Stimulated activated CD8-positive, alpha-beta memory T cell treated with anti-CD3 and anti-CD28 coated beads, Interleukin-12 subunit alpha, Interleukin-12 subunit beta, amount 100 ng/mL, for 24 hours (primary cell): ENCODE measurements around the gene NAT10.
"Not testable (repeated sequence)": the region's sequence is repeated elsewhere in the genome, so short reads cannot be mapped to it uniquely, and the experiment has no call there.

ENCODE experiments used
- DNase-seq: peaks from one replicate; pipeline ENCODE4 v3.0.0-alpha.2; 2020; ENCODE audit errors: extremely low read depth

Gene NAT10

DNA sequence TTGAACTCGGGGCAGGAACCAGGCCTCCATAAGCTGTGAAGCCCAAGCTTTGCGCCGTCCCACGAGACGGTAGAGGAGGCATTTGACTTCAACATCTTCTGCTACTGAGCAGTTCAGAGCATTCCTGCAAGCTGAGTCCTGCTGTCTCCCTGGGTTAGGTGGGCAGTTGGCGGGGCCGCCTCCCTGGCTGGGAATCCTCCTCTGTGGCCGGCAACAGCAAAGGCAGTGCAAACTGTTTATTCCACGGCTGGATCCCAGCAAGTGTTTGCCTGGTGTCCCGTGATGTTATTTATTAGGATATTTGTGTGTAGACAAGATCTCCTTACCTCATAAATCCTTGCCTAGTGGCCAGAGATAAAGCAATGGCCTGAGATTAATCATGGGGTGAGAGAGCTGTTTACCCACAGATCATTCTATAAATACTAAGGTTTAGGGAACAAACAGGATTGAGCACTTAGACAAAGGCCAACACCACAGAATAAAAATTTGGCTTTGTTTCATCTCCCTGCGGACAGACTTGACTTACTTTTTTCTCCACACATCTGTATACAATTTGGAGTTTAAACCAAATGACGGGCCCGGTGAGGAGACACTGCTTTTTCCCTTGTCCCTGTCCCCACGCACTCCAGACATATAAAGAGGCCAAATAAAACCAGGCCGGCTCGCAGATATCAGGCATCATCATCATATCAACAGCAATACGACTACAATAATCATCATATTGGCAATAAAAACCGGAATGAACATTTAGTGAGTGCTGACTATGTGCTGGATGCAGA is 63.4 kb downstream of the NAT10 start:
- no peak for DNase-seq

DNA sequence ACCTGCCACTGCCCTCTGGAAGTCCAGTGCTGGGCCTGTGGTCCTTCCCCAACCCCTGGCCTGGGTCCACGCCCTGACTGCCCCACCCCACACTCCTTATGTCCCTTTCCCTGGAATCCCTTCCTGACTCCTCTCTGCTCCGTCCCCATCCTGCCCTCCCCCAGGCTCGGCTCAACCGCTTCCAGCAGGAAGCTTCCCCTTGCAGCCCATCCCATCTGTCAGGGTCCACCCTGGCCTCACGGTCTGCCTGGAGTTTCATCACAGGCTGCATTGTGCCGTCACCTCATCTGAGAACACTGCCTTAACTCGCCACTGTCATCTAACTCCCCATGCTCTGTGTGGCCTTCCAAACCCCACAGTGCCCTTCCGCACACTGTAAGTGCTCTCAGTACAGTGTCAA is 64.3 kb downstream of the NAT10 start:
- no peak for DNase-seq

GRCh38 chr11:34173050-34173449 is 67.6 kb downstream of the NAT10 start:
- no peak for DNase-seq

GRCh38 chr11:34174412-34175041 is 69.1 kb downstream of the NAT10 start:
- DNase-seq, result peak; percentile 64

- DNase-seq, result no peak
Observed at GRCh38 chr11:34175284-34176019, 70.0 kb downstream of the NAT10 start.

DNA sequence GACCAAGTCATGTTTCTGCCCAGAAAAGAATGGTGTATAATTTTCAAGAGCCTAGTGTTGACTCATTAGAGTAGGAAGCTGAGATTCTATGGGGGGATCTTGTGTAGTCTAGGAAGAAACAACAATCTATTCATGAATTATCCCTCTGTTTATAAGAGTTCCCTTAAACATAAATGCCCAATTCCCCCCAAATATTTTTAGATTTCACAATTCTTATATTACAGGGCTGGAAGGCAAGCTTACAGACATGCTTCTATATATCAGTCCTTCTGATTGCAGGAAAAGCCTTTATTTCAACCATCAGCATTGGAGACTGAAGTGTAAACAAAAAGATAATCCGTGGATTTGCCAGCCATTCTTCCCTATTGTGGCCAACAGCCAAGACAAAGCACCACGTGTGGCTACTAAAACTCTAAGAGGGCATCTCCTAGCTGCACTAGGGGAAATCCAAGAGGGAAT is 71.4 kb downstream of the NAT10 start:
- no peak for DNase-seq

DNA sequence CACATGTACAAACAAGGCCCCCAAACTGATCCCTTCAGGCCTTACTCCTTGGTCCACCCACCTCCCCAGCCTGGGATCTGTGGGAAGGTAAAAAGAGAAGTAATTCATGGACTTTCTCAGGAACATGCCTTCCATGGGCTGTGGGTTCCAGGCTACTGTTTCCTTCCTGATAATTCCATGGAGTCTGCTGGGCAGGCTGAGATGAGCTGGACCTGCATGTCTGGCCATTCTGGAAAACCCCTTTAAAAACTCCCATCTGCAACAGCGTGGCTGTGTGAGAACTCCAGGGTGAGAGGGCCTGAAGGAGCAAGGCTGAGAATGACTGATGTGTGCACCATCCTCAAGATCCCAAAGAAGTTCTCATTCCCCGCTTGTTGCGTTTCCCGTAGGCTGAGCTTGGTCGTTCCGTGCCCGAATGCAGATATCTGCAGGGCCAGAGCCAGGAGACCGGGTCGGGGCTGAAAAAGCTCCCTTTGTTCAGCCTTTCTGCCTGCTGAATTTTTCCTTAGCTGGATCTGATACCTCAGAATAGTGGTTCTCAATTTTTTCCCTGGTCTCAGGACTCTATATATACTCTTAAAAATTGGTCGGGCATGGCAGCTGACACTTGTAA is 72.9 kb downstream of the NAT10 start:
- DNase-seq, result no peak

DNA sequence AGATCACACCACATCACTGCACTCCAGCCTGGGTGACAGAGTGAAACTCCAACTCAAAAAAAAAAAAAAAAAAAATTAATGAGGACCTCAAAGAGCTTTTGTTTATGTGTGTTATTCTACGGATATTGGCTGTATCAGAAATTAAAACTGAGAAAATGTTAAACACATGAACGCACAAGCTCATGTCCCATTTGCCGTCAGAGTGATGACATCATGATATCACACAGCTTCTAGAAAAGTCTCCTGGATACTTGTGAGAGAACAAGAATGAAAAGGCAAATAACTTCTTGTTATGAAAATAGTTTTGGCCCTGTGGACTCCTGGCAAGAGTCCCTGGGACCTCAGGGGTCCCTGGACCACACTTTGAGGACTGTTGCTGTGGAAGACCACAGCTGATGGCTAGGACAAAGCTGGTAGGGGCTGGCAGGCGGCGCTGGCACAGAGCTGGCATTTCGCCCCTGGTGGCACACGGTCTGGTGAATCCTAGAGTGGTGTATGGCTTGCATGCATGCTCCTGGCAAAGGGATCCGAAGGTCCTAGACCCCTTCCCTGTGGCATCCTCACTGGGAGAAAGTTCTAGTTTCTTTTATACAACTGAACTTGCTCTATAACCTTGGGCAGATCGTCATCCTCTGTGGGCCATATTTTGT is 73.7 kb downstream of the NAT10 start:
- DNase-seq, result no peak

- DNase-seq, result no peak
Observed at GRCh38 chr11:34180040-34180813, 74.8 kb downstream of the NAT10 start.

GRCh38 chr11:34180814-34181165 is 75.4 kb downstream of the NAT10 start:
- DNase-seq, result not testable (repeated sequence)

GRCh38 chr11:34181251-34181650 is 75.8 kb downstream of the NAT10 start:
- no peak for DNase-seq

DNA sequence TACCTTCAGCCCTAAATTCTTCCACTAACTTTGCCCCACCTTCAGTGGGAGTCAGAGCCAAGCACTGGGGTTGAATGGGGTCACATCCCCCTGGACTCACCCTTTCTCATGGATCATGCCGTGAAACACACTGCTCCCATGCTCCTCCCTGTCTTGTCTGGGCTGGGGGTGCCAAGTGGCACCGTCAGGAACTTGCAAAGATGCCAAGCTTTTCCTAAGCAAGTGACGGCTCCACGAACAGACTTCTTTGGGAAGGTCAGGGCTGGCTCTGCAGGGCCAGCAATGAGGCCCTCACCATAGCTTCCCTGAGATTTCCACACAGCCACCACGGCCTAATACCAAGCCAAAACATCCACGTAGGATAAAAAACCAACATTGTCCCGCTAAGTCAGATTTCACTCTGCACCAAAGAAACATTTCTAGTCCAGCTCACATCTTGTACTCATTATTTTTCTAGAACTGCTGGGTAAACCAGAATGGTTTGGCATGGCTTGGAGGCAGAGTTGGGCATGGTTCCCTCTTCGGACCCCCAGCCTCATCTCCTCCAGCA is 76.5 kb downstream of the NAT10 start:
- DNase-seq, result no peak

- no peak for DNase-seq
Observed at GRCh38 chr11:34182425-34182824, 77.0 kb downstream of the NAT10 start.

- DNase-seq, result no peak
Observed at GRCh38 chr11:34182921-34183685, 77.7 kb downstream of the NAT10 start.

- no peak for DNase-seq
Observed at GRCh38 chr11:34183848-34184391, 78.5 kb downstream of the NAT10 start.

- no peak for DNase-seq
Observed at GRCh38 chr11:34184505-34185015, 79.1 kb downstream of the NAT10 start.

DNA sequence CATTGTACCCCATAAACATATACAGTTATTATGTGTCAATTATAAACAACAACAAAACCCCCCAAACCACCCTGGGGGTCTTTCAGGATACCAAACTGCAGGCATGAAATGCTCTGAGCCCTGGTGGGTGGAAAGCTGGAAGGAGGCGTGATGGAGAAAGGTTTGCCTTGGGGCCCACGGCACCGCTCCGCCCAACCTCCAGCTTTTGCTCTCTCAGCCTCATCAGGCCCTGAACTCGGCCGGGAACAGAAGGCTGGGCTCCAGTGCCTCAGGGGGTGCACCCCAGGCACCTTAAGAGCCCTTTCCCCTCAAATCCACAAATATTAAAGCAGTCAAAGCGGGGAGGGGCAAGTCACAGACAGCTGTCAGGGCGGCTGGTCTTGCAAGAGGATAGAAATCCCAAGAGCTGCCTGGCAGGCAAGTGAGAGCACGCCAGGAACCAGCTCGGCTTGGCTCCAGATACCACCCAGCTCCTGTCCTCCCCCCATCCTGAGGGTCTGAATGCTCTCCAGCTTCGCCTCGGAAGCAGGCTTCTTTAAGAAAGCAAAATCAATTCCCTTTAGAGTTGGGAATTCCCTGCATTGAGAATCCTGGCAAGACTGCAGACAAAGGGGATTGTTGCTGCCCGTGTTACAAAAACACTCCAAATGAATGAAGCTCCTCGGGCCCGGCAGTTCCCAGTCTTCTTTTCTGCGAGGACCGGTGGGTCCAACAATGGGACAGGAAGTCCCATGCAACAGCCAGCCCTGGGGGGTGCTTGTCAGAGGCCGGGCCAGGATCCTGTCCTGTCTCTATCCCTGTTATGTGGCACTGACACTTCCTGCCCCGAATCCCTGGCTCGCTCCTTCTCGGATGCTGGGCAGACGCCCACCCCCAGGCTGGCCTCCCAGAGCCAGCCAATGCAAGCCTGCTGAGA is 80.8 kb downstream of the NAT10 start:
- no peak for DNase-seq

- DNase-seq, result no peak
Observed at GRCh38 chr11:34188181-34188580, 82.8 kb downstream of the NAT10 start.
